GM19452 (cell line): ENCODE measurements around the gene KLHL18.
A peak's percentile ranks its signal among the peaks of the same experiment; 100 is the strongest.
"Not testable (repeated sequence)": the region's sequence is repeated elsewhere in the genome, so short reads cannot be mapped to it uniquely, and the experiment has no call there.

Experiments
- ATAC-seq: cut with Tn5 transposase; IDR thresholded peaks from one replicate; pipeline ENCODE4 v1.9.1; 2021; ENCODE audit not compliant: unreplicated experiment

Gene KLHL18

DNA sequence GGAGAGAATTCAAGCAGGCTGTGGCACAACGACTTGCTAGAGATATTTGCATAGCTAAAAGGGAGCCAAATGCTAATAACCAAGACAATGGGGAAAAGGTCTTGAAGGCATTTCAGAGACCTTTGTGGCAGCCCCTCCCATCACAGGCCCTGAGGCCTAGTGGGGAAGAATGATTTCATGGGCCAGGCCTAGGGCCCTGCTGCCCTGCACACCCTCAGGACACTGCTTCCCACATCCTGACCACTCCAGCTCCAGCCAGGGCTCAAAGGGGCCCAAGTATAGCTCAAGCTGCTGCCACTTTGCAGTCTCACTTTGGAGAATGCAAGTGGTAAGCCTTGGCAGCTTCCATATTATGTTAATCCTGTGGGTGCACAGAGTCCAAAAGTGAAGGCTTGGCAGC, 76.6 kb downstream of the KLHL18 start:
- ATAC-seq: no peak

DNA sequence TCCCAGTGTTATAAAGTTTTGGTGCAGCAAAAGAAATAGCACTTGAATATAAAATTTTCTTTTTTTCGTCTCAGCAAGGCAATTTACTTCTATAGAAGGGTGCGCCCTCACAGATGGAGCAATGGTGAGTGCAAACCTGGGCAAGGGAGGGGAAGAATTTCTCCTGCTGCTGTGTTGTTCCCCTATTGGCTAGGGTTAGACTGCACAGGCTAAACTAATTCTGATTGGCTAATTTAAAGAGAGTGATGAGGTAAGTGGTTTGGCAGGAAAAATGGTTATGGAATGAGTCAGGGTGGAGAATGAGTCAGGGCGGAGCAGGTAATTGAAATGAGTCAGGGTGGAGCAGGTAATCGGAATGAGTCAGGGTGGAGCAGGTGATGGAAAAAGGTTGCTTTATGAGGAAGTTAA, 77.4 kb downstream of the KLHL18 start:
- ATAC-seq: not testable (repeated sequence)

DNA sequence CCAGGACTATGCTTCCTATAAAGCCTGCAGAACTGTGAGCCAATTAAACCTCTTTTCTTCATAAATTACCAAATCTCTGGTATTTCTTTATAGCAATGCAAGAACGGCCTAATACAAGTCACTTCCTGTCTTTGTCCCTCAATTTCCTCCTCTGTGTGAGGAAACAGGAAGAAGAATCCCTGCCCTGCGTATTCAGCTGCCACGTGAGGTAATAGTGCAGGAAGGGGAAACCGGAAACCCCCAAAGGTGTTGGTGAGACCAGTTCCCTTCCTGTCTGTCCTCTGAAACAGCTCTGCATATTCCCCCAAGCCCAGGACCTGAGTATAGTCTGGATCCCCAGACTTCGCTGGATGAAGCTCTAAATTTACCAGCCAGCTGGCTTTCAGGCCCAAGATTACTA, 80.0 kb downstream of the KLHL18 start:
- no peak for ATAC-seq

GRCh38 chr3:47365213-47366153, 82.7 kb downstream of the KLHL18 start:
- ATAC-seq: no peak

DNA sequence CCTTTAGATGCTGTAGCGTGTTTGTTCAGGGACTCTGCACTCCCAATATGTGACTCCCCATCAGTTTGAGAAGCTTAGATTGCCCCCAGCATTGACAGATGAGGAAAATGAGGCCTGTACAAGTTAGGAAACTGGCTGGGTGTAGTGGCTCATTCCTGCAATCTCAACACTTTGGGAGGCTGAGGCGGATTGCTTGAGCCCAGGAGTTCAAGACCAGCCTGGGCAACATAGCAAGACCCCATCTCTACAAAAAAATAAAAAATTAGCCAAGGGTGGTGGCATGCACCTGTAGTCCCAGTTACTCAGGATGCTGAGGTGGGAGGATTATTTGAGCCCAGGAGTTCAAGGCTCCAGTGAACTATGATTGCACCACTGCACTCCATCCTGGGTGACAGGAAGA, 84.1 kb downstream of the KLHL18 start:
- no peak for ATAC-seq

- no peak for ATAC-seq
Measured at GRCh38 chr3:47367631-47368030, 84.9 kb downstream of the KLHL18 start.

GRCh38 chr3:47370020-47370419, 87.3 kb downstream of the KLHL18 start:
- ATAC-seq: not testable (repeated sequence)

DNA sequence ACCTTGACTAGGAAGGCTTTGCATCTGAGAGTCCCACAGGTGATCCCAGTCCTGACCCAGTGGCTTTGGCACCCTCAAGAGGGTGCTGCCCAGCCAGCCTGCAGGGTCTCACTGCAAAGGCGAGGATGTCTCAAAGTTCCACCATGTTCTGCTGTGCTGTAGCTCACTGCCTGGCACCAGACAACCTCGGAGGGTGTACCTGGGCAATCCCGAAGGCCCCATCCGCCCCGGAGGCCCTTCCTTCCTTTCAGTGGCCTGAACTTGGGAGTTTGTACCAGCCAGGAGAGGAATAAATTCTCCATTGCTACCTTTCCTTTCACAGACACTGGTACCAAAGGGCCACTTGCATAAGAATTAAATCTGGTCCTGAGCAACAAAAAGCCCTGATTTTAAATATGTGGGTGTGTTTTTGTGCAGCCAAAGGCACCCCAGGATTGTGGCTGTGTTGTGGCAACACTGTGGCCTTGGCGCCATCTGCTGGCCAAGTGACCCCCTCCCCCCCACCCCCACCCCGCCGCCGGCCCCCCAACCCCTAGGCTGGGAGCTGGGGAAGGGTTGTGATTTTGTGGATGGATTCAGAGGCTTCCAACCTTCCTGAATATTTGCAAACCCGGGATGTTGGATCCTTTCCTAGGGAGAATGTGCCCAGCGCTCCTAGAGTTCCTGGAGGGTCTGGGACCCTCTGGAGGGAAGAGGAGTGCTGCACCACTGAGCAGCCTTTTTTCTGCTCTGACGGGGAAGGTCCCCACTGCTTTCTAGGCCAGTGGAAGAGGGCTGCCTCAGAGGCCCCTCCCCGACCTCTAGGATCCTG, 88.3 kb downstream of the KLHL18 start:
- no peak for ATAC-seq

GRCh38 chr3:47374587-47374986, 91.8 kb downstream of the KLHL18 start:
- no peak for ATAC-seq

- ATAC-seq: no peak
Measured at GRCh38 chr3:47376393-47376792, 93.6 kb downstream of the KLHL18 start.

DNA sequence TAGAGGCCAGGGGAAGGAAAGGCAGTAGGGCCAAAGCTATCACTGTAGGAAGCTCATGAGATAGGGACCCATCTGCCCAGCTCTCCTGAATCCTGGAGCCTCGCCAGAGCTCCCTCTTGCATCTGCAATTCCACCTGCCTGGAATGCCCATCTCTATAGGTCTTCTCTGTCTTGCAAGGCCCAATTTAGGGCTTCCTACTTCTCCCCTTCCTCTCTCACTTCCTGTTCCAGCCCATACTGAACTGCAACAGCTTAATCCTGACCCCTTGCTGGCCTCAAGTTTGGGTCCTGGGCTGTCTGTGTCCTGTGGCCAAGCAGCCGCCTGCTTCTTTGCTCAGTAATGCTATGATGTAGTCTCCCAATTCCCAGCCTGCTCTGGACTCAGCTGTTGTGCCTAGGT, 94.4 kb downstream of the KLHL18 start:
- no peak for ATAC-seq

GRCh38 chr3:47378869-47379268, 96.1 kb downstream of the KLHL18 start:
- no peak for ATAC-seq

GRCh38 chr3:47379411-47379899, 96.7 kb downstream of the KLHL18 start:
- no peak for ATAC-seq

- ATAC-seq: no peak
Measured at GRCh38 chr3:47380026-47380600, 97.4 kb downstream of the KLHL18 start.

DNA sequence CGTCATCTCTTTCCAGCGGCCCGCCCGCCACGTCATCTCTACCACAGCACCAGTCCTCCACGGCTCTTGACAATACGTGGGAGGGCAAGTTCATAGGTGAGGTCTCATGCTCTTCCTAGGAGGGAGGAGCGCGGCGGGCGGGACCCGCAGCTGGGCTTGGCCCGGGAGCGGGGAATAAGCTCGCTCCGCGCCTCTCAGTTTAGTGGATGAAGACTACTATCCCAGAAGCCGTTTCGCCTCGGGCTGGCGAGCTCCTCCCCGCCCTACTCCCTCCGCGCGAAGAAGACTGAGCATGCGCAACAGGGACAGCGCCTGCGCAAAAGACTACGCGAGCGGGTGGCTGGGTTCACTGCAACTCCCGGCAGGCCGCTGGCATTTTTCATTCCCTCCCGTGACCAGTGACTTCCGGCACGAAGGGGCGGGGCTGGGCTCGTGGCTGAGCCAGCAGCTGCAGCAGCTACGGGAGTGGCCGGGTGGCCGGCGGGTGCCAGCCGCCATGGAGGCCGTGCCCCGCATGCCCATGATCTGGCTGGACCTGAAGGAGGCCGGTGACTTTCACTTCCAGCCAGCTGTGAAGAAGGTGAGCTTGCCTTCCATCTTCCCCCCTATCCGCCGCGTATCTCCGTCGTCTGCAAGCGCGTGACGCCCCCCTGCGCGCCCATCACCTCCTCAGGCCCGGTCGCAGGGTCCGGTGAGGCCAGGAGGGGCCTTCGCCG, 98.0 kb downstream of the KLHL18 start, which contains the start of gene PTPN23:
PTPN23 (plus strand) TSS at position 421 of the 716 bp plus-strand sequence; CDS start at position 497, 76 bp downstream.
- ATAC-seq: peak; percentile 75

DNA sequence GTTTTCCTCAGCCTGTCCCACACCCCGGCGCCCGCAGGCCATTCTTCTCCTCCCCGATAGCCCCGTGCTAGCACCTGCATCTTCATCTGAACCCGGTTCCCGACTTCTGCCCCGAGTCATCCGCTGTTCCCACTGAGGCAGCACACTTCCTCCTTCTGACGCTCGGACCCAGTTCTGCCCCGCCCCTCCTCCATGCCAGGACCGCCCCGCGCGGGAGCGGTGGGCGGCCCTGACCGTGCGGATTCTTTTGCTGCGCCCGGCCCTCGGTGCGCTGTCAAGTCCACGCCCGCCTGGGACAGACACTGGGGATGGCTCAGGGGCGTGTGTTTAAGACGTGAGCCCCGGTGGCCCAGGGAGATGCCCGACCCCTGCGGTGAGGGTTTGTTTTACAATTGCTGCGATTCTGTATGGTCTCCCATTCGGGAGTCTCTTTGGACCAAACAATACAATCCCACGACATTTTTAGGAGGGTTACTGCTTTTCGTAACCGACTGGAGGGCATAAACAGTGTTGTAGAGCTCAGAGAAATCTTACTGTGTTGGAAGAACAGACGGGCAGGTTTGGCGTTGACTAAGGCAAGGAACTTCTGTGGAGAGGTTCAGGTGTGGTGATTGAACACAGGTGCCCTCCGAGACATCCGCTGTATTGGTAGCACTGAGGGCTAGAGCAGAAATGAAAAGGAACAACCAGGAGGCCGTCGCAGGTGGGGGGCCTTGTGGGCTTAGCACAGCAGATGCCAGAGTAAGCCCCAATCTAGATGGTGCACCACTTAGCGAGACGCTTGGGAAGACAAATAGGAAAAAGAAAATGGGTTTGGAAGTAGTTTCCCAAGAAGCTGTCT, 98.8 kb downstream of the KLHL18 start:
- ATAC-seq: peak; percentile 56

GRCh38 chr3:47384425-47384824, 101.7 kb downstream of the KLHL18 start:
- ATAC-seq: no peak

DNA sequence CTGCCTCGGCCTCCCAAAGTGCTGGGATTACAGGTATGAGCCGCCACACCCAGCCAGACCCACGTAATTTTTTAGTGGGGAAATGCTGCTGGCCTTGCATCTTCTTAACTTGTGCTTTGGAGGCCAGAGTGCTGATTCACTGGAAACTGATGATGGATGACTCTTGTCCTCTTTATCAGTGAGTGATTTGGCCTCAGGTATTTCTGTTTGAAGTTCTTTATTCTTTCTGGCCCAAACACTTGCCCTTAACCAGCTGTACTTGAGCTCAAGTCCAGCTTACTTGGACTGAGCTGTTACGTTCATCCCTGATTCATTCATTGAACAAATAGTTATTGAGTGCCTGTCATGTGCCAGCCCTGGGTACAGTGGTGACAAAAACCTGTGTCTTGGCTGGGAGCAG, 102.3 kb downstream of the KLHL18 start:
- ATAC-seq: no peak

DNA sequence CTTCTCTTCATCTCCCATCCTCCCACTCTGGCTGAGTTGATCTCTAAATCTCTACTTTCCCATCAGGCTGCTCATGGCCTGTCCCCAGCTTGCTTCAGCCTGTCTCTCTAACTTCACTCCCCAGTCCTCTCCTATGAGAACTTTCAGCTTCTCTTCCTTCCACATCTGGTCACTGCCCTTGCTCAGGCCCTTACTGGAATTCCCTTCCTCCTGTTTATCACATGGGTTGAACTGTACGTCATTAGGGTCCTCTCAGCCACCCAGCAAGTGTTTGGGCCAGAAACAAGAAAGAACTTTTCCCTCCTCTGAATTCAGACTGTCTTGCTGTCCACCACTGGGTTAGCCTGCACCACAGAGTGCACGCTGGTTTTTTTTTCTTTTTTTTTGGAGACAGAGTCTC, 103.1 kb downstream of the KLHL18 start:
- ATAC-seq: no peak

DNA sequence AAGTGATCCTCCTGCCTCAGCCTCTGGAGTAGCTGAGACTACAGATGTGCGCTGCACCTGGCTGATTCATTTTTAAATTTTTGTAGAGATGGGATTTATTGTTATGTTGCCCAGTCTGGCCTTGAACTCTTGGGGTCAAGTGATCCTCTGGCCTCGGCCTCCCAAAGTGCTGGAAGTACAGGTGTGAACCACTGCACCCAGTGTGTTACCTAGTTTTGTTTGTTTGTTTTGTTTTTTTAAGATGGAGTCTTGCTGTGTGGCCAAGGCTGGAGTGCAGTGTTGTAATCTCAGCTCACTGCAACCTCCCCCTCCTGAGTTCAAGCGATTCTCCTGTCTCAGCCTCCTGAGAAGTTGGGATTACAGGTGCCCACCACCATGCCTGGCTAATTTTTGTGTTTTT, 110.2 kb downstream of the KLHL18 start:
- ATAC-seq: no peak
